ENCODE data around the gene HPCA.

HPCA gene

DNA sequence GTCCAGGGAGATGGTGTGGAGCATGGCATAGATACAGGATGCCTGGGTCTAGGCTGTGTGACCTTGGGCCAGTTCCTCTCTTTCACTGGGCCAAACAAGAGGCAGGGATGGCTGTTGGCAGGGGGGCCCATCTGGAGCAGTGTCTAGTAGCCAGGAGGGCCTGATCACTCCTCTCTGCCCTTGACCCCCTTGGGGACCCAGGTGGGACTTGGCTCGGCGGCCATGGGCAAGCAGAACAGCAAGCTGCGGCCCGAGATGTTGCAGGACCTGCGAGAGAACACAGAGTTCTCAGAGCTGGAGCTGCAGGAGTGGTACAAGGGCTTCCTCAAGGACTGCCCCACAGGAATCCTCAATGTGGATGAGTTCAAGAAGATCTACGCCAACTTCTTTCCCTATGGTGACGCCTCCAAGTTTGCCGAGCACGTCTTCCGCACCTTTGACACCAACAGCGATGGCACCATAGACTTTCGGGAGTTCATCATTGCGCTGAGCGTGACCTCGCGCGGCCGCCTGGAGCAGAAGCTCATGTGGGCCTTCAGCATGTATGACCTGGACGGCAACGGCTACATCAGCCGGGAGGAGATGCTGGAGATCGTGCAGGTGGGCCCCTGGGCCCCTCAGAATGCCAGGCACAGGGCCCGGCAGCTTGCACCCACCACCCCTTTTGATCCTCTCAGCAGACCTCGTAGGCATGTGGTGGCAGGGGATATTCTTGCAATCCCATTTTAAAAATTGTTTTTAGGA, 2.6 kb downstream of the HPCA start:
- DNase-seq: no peak

DNA sequence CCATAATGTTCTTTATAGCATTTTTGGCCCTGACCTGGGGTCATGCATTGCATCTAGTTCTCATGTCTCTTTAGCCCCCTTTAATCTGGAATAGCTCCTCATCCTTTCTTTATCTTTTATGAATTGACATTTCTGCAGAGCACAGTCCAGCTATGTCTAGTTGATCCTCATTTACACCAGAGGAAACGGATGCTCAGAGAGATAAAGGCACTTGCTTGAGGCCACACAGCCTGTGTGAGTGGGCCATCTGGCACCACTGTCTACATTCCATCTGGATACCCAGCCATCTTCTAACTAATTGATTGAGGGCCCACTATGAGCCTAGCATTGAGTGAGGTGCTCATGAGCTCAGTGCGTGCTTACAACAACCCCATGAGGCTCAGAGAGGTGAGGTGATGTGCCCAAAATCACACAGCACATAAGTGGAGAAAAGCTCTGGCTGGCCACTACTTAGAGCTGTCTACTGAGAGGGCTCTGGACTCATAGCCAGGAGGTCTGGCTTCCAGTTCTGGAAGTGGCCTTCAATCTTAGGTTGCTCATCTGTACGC, 3.5 kb downstream of the HPCA start:
- no peak for DNase-seq

DNA sequence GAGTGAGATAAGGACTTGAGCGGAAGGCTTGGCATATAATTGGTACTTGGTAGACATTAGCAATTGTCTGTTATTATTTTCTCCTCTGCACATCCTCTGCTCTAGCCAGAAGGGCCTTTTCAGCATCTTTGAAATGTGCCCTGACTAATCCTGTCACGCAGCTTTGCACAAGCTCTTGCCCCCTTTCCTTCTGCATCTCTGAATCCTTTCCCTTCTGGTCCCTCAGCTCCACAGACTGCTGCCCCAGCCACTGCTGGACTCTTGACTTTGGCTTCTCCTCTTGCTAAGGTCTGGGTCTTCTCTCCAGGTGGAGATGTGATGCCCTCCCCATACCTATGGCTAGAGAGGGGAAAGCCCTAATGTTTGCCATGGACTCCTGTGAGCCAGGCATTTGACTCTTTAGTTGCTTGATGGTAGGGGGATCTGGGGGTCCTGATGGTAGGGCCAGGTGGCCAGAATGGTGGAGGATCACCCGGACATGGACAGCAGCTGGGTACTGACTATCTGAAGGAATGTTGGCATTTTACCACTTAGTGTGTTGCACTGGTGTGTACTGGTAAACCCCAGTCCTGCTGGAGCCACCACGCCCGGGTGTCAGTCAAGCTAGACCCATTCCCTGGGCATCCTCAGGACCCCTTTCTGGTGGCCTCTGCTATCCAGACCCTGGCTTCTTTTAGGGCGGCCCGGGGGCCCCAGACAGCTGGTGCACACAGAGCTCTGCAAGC, 4.4 kb downstream of the HPCA start:
- DNase-seq: no peak

DNA sequence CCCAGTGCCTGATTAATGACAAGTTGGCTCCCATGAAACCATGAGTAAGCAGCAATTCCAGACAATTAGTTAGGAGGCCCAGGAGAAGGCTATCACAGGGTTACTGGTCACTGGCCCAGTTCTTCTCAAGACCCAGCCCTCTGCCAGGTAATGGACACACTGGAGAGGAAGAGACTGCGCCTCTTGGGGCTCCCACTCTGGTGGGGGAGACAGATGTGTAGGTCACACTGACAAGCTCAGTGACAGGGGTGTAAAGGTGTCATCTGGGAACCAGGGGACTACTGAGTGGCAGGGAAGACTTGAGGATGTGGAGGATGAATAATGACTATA, 4.9 kb downstream of the HPCA start:
- DNase-seq: no peak

DNA sequence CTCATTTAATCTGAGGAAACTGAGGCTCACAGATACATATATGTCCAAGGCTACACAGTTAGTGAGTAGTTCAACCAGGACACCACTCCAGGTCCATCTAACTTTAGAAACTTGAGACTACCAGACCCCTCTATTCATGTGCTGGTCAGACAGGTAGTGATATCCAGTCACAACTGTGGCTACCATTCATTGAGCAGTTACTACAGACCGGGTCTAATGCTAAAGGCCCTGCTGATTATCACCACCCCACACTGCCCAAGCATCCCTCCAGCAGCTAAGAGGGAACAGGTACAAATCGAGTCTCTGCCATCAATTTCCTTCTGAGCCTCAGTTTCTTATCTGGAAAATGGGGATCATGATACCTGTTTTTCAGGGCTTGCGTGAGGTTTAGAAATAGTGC, 5.3 kb downstream of the HPCA start:
- DNase-seq: no peak

DNA sequence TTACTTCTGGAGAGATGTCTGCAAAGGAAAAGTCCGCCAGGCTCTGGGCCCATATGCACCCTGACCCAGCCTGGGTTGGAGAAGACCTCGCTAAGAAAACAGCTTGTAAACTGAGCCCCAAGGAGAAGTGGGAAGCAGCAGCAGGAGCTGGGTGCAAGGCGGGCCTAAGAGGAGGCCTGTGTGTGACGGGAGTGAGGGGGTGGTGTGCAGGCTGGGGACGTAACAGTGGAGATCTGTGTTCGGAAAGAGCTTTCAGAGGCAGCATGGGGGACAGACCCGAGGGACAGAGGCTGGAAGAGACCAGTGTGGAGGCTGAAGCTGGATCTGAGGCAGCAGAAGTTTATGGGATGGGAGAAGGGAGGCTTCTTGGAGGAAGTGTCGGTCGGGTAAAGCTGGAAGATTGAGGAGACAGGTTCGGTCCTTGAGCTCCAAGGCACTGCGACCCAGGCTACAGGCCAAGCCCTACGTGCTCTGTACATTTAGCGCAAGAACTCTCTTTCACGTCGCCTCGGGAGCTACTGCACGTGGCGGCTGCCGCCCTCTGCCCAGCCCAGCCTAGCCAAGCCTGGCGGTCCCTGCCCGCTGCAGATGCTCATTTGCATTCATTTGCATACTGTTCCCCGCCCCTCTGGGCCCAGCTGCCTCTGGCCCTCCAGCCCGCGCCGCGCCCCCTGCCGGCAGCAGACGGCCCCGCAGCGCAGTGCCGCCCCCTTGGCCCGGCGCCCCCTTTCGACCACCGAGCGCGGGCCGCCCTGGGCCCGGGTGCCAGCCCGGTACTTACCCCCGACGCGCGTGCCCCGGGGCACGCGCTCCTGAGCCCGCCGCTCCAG, 6.3 kb downstream of the HPCA start:
- peak in 50 of 58 donors; percentile 32 to 86 (median 64) for DNase-seq

DNA sequence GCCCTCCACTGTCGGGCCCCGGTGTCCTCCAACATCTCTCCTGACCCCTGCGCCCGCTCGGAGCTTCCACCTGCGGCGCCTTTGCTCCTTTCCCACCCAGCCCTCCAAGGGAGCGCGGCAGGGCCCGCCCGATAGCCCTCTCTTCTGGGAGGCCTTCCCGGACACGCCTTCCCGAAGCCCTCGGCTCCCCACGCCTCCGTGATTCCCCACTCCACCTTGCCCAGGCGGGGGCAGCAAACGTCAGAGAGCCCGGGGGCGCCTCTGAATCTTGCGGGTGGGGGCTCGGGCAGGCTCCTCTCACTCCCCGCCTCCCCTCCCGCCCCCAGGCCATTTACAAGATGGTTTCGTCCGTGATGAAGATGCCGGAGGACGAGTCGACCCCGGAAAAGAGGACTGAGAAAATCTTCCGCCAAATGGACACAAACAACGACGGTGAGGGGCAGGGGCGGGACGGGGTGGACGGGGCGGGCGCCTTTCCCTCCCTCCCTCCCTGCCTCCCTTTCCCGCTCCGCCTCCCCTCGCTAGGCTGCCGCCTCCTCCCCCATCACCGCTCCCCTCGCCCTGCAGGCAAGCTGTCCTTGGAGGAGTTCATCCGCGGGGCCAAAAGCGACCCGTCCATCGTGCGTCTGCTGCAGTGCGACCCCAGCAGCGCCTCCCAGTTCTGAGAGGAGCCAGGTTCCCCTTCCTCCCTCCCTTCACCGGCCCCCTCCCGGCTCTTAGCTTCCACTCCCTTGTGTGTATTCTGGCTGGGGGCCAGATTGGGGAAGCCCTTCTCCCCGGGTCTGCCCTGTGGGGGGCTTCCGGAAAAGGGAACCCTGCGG, 7.1 kb downstream of the HPCA start:
- DNase-seq: peak in 27 of 58 donors; percentile 18 to 68 (median 50)

DNA sequence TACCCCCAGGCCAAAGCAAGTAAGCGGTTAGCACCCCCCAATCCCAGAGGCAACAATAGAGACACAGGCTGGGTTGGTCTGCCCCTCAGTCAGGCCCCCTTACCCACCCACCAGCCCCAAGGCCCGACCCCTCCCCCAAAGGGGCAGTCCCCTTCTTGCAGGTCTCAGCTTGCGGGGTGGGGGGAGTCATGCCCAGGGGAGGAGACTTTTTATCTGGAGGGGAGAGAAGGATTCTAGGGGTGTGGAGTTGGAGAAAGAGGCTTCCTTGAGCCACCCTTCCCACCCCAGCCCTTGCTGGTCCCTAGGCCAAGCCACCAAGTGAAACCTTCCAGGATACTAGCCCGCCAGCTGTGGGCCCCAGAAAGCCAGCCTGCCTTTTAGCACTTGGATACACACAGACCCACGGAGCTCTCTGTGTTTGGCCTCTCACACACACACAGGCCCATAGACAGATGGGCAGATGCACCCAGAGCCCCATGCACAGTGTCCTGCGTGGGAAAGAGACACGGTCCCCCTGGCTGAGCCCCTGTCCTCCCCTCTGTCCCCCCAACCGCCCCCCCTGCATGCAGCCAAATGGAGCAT, 7.8 kb downstream of the HPCA start:
- no peak for DNase-seq

DNA sequence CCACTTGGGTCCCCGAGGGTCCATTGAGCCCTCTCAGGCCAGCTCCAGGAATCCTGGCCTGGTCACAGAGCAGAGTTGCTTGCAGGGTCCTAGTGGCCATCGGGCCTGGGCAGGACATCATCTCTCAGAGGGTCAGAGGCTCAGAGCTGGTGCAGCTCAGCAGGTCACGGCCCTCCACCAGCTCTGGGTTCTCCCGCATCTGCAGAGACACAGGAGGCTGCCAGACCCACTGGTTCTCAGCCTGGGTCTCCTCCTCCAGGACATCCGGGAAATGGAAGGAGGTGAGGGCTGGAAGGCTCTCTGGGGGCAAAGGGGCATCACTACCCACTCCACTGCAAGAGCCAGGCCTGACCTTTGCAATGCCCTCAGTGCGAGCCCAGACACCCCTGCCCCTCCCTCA, 8.4 kb downstream of the HPCA start:
- DNase-seq: no peak

DNA sequence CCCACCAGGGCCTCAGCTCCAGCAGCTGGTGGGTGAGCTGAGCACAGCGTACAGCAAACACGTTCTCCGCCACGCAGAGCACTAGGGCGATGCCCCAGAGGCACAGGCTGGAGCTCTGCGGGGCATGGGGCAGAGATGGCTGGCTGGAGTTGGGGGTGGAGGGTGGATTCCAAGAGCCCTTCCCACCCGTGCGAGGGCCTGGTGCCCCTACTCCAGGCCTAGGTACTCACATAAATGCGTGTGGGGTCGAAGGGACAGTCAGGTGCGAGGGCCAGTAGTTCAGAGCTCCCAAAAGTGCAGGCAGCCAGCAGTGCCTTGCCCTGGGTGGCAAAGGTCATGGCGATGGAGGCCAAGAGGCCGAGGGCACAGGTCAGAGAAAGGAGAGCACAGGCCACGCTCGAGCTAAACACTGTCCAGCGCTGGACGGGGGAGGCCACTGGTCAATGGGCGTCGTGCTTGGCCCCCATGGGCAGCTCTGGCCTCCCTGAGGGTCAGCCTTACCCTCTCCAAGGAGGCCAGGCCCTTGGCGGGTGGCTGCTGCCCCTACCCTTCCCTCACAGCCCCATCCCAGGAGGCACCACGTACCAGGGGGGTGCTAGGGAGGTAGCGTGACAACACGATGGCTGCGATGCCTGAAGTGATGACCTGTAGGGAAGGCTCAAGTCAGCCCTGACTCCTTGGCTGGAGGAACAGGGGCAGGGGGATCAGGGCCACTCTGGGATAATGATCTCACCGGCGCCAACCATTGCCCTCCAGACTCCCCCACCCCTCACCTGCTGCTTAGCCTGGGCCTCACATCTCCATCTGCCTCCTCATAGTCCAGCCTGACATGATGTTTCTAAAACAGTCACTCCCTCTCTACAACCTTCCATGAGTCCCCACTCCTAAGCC, 9.3 kb downstream of the HPCA start:
- no peak for DNase-seq

DNA sequence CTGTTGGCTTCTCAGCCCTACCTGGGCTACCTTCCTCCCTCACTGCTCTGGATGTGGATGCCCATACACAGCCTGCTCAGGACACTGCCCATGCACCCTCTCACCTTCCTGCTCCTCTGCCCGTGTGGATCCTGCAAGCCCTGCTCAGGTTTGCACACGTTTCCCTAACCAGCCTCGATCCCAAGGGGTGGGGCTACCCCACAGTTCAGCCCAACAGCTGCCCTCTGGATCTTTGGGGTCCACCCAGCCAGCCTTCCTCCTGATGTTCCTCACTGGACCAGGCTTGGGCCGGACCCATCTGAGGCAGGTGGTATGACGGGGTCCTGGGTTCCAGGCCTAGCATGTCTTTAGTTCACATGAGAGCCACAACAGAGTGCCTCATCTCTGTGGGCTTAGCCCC, 10.2 kb downstream of the HPCA start:
- DNase-seq: no peak

DNA sequence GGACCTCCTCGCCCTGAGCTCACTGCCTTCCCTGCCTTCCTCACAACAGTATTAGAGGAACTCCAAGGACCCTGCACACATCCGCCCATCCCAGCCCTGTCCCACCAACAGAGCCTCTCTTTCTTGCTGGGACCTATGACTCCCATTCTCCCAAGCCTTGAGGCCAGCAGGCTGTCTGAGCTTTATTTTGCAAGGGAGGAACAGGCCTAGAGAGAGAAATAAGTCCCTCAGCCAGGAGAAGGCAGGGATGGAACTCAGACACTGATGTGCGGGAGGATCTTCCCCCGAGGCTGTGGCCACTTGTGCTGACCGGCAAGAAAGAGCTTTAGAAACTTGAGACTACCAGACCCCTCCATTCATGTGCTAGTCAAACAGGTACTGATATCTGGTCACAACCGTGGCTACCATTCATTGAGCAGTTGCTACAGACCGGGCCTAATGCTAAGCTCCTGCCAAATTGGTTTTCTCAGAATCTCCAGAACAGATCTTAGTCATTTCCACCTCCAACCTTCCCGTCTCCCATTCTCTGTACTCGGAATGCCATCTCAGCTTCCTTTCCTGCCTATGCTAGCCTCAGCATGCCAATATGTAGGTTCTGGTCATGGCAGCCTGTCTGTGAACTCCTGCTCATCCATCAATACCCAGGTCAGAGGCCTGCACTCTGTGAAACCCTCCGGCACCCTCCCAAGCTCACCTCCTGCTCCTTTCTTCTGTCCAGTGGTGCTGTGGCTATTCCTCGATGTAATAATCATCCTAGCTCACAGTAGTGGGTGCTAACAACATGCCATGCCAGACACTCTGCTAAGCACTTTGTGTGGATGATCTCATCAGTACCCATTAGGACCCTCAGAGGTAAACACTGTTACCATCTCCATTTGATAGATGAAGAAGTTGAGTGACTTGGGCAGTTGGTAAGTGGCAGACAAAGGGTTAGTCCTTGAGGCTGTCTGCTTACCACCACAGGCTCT, 11.1 kb downstream of the HPCA start:
- no peak for DNase-seq

DNA sequence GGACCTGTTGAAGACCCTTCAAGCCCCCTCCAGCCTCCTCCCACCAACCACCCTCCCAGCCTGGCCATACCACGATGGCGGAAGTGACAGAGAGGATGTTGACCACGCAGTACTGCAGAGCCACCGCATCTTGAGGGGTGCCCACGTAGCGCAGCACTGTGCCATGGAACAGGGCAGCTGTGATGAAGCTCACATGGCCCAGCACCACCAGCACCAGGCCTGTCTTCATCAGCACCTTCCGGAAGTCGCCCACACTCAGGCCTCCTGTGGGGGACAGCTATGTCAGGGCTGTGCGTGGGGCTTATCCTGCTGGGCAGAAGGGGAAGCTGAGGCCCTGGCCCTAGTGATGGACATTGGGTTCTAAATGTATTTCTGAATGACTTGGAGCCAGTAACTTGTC, 11.8 kb downstream of the HPCA start:
- DNase-seq: no peak

DNA sequence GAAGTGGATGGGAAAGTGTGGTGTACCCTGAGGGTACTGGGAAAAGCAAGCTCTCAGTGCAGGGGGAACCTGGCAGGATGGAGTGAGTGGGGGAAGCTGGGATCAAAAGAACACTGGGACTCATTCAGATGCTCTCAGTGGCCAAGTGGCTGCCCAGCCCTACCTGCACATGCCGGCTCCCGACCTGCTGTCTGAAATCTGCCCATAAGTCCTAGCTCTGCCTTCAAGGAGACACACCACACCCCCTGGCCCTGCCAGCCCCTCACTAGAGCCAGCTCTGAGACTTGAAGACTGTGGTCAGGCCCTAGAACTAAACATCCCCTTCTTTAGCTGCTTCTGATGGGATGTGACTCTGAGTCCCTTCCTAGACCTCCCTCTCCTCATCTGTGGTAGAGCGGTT, 12.7 kb downstream of the HPCA start:
- DNase-seq: no peak

DNA sequence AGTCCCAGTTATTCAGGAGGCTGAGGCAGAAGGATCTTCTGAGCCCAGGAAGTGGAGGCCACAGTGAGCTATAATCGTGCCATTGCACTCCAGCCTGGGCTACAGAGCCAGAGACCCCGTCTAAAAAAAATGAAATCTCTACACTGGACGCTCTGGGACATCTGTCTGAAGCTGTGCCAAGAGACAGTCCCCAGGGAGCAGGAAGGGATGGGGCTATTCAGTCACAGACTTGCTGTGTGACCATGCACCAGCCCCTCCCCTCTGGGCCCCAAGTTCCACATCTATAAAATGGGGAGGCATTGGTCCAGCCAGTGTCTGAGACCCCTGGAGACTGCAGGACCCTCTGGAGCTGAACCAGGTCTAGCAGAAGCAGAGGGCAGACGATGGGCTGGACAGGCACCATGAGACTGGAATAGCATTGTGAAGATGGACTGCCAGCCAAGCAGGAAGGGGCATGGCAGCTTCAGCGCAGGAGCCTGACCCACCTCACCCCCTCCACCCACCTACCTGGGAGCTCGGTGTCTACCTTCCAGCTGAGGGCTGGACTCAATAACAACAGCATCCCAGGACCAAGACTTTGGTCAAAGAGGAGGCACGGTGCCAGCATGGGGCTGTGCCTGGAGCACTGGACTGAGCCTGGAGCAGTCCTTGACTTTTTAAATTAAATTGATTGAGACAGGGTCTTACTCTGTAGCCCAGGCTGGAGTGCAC, 13.4 kb downstream of the HPCA start:
- no peak for DNase-seq

DNA sequence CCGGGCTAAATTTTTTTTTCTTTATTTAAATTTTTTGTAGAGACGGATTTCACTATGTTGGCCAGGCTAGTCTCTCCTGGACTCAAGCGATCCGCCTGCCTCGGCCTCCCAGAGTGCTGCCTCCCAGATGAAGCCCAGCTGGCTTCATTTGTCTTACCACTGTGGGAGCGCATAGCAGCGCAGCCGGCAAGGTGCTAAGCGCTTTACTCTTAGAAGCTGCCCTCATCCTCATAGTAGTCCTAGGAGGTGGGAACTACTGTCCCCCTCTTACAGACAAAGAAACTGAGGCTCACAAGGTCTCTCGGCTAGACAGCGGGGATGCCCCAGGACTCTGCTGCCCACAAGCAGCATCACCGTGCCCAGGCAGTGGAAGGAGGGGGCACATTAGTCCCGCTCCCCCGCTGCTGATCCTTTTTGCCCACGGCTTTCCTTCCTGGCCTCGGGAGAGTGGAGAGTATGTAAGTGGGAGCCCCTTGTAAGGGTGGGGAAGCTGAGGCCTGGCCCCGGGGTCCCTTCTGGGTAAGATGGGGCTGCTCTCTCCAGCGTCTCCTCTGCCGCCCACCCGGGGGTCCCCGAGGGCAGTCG, 14.2 kb downstream of the HPCA start:
- DNase-seq: no peak

Measured in anterior cingulate cortex (tissue), 58 donors.